T-cell (primary cell): ENCODE measurements around the gene MBD4. TPM values are rescaled to one million over a fixed set of nuclear protein-coding genes. Genes with fewer than 3 reads are reported as not detected.

Experiments
- ATAC-seq, 4 experiments: fragments of 200-7000 bp in 3 of 4; fragments of 150-1000 bp in 1 of 4; cut with Tn5 transposase; replicated peaks in 1 of 4; 1 replicate in 3 of 4; 2 replicates in 1 of 4; pipeline ENCODE4 v1.10.0; 2021; ENCODE audit warnings: moderate library complexity in 3 of 4, mild to moderate bottlenecking in 2 of 4, moderate number of reproducible peaks in 1 of 4
- CTCF ChIA-PET, 2 donors: fragments of 300-600 bp; sonication (Branson Sonifier 250); formaldehyde crosslinking; loops; one replicate each; lab custom pipeline; 2022; ENCODE audit warnings: antibody characterized with exemption in 2 of 2; lab: Charles Lee
- POLR2A ChIA-PET, 2 donors: fragments of 300-600 bp; sonication (Branson Sonifier 250); formaldehyde crosslinking; loops; one replicate each; lab custom pipeline; 2022; ENCODE audit warnings: antibody characterized with exemption in 2 of 2; lab: Charles Lee
- DNase-seq, 35 experiments: peaks; one replicate each; pipeline versions ENCODE4 v3.0.0 to v3.0.0-alpha.2; 2013 to 2023
- H3K27ac ChIP-seq: one replicate; pipeline ENCODE4 v1.5.1; 2013; ENCODE audit warnings: low read length
- H3K27me3 ChIP-seq, 2 experiments: replicated peaks in 1 of 2; 1 replicate in 1 of 2; 2 replicates in 1 of 2; pipeline versions ENCODE4 v1.6.1 to v1.7.0; 2013; ENCODE audit warnings: low read length in 1 of 2, mixed read lengths in 1 of 2; ENCODE audit not compliant: control insufficient read depth in 2 of 2, insufficient read depth in 2 of 2; ENCODE audit errors: extremely low read depth in 1 of 2
- H3K36me3 ChIP-seq, 2 donors: 1 replicate in 1 of 2; 2 replicates in 1 of 2; pipeline versions ENCODE4 v1.6.1 to v1.7.0; 2013; ENCODE audit warnings: low read length in 1 of 2; ENCODE audit not compliant: control insufficient read depth in 2 of 2, insufficient read depth in 1 of 2; ENCODE audit errors: extremely low read depth in 1 of 2
- H3K4me1 ChIP-seq, 2 experiments: 1 replicate in 1 of 2; 2 replicates in 1 of 2; pipeline versions ENCODE4 v1.6.1 to v1.7.0; 2013; ENCODE audit warnings: low read length in 2 of 2, mixed read lengths in 1 of 2; ENCODE audit not compliant: insufficient read depth in 2 of 2, control insufficient read depth in 1 of 2; ENCODE audit errors: extremely low read depth in 1 of 2
- H3K4me3 ChIP-seq, 2 donors: 1 replicate in 1 of 2; 2 replicates in 1 of 2; pipeline versions ENCODE4 v1.5.1 to v1.7.0; 2013; ENCODE audit warnings: mild to moderate bottlenecking in 2 of 2, low read length in 1 of 2, moderate library complexity in 1 of 2; ENCODE audit not compliant: control insufficient read depth in 1 of 2; ENCODE audit errors: extremely low read depth in 1 of 2
- H3K9me3 ChIP-seq: 2 replicates; pipeline ENCODE4 v1.7.0; 2013
- H3K27ac Mint-ChIP-seq, 2 donors: one replicate each; pipeline ENCODE4 v1.8.0; 2020 to 2021; ENCODE audit warnings: mild to moderate bottlenecking in 2 of 2, mixed read lengths in 2 of 2
- H3K27me3 Mint-ChIP-seq, 2 donors: one replicate each; pipeline ENCODE4 v1.8.0; 2021 to 2022; ENCODE audit warnings: mixed read lengths in 2 of 2
- H3K36me3 Mint-ChIP-seq: one replicate; pipeline ENCODE4 v1.8.0; 2021; ENCODE audit warnings: mixed read lengths
- H3K4me1 Mint-ChIP-seq, 3 donors: one replicate each; pipeline ENCODE4 v1.8.0; 2020 to 2022; ENCODE audit warnings: mixed read lengths in 3 of 3, mild to moderate bottlenecking in 1 of 3
- H3K4me3 Mint-ChIP-seq, 3 donors: one replicate each; pipeline ENCODE4 v1.8.0; 2020 to 2022; ENCODE audit warnings: mild to moderate bottlenecking in 3 of 3, mixed read lengths in 3 of 3, moderate library complexity in 3 of 3
- H3K9me3 Mint-ChIP-seq, 3 donors: one replicate each; pipeline ENCODE4 v1.8.0; 2020 to 2022; ENCODE audit warnings: mixed read lengths in 3 of 3
- WGBS: methylation state at CpG from one replicate; pipeline ENCODE4 v1.1.5; 2013; ENCODE audit warnings: missing lambda C conversion rate; ENCODE audit not compliant: insufficient coverage; 5-methylcytosine and 5-hydroxymethylcytosine counted together
- total RNA-seq, 35 experiments: library from RNA in 6 of 35; stranded (reverse) in 6 of 35; fragments of 120-200 nt in 1 of 35; gene quantifications; one replicate each; pipeline versions ENCODE4 v1.2.1 to v1.2.4 and lab custom pipeline; 2013 to 2026

MBD4 gene
- total RNA-seq, 5 donors from 2014 or later (not counting 1 experiment from before 2014, with no cell fraction given) = 43.1 to 59.4 (median 45.2) TPM

DNA sequence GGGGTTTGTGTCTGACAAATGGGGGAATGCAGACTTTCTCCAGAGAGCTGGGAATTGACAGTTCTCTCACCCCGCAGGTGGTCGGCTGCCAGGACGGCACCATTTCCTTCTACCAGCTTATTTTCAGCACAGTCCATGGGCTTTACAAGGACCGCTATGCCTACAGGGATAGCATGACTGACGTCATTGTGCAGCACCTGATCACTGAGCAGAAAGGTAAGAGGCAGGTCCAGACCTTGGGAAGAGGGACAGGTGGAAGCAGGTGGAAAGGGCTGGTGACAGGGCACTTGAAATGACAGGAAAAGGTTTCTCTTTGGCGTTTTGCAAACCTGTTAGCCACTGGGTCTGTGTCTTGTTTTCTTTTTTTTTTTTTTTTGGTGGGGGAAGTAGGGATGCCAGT lies 36.8 kb upstream of the MBD4 start:
- no peaks in the 10 kb centered on the region for H3K9me3 ChIP-seq
- H3K27ac ChIP-seq = no peak overlapping the region
- DNase-seq (no peak), ATAC-seq (no peak)
- ChIA-PET POLR2A (no interaction called here), CTCF (no interaction called here)
- no peaks in the 10 kb centered on the region for H3K27me3 Mint-ChIP-seq
- H3K4me1 ChIP-seq = peaks cover 1 to 5% of the 10 kb centered on the region in 2 experiments
- peaks cover 41% of the 10 kb centered on the region for H3K36me3 Mint-ChIP-seq
- H3K4me1 Mint-ChIP-seq = peaks cover 4 to 9% (median 6%) of the 10 kb centered on the region in 3 donors
- WGBS = 92% methylated on average over 5 of the region's 6 CpGs
- H3K27me3 ChIP-seq = no peaks in the 10 kb centered on the region
- H3K9me3 Mint-ChIP-seq = no peaks in the 10 kb centered on the region
- H3K27ac Mint-ChIP-seq = no peak overlapping the region
- H3K36me3 ChIP-seq = peaks cover 0 to 20% of the 10 kb centered on the region in 2 donors
- no peak overlapping the region for H3K4me3 ChIP-seq
- no peak overlapping the region for H3K4me3 Mint-ChIP-seq

DNA sequence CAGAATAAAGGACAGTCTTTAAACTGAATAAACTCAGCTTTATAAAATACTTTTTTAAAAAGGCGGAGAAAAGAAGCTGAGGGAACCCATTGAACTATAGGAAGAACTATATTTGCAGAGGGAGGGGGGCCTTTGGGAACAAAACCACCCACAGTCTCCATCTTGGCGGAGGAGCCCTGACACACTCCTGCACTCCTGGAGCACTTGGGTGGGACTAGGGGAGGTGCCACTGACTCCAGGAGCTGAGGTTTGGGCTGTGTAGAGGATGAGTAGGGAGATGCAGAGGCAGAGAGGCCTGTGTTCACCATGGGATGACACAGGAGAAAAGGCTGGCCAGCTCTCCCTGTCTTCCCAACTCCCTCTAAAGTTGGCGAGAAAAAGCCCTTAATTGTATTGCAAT lies 36.1 kb upstream of the MBD4 start:
- DNase-seq = no peak
- H3K27me3 ChIP-seq = no peaks in the 10 kb centered on the region
- POLR2A ChIA-PET = interaction anchor here in 1 of 2 donors (0.7 kb wide), 1 partner anchor 21 kb away, joined by 3 read pairs; no protein-coding TSS in a partner anchor
- no peak for ATAC-seq
- Mint-ChIP-seq H3K9me3 (no peaks in the 10 kb centered on the region), H3K27ac (no peak overlapping the region), H3K4me1 (peaks cover 0 to 4% (median 0%) of the 10 kb centered on the region in 3 donors), H3K27me3 (no peaks in the 10 kb centered on the region), H3K36me3 (peaks cover 48% of the 10 kb centered on the region), H3K4me3 (no peak overlapping the region)
- H3K27ac ChIP-seq = no peak overlapping the region
- H3K36me3 ChIP-seq = peaks cover 0 to 20% of the 10 kb centered on the region in 2 donors
- CTCF ChIA-PET = no interaction called here
- H3K9me3 ChIP-seq = no peaks in the 10 kb centered on the region
- no CpG with 5 or more reads among the region's 3 CpGs for WGBS
- no peaks in the 10 kb centered on the region for H3K4me1 ChIP-seq
- H3K4me3 ChIP-seq = no peak overlapping the region

DNA sequence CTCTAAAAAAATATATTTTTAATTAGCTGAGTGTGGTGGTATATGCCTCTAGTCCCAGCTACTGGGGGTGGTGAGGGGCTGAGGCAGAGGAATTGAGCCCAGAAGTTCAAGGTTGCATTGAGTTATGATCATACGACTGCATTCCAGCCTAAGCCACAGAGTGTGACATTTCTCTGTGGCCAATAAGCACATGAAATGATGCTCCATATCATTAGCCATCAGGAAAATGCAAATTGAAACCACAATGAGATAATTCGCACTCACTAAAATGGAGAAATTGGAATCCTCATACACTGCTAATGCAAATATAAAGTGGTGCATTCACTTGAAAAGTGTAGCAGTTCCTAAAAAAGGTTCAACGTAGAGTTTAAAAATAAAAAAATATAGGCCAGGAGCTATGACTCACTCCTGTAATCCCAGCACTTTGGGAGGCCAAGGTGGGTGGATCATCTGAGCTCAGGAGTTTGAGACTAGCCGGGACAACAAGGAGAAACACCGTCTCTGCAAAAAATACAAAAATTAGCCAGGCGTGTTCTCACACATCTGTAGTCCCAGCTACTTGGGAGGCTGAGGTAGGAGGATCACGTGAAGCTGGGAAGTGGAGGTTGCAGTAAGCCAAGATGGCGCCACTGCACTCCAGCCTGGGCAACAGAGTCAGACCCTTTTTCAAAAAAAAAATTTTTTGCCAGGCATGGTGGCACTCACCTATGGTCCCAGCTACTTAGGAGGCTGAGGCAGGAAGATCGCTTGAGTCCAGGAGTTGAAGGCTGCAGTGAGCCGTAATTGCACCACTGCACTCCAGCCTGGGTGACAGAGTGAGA lies 35.4 kb upstream of the MBD4 start:
- no peak overlapping the region for H3K27ac Mint-ChIP-seq
- no peaks in the 10 kb centered on the region for H3K27me3 Mint-ChIP-seq
- DNase-seq (no peak), ATAC-seq (no peak)
- no peak overlapping the region for H3K4me3 Mint-ChIP-seq
- Histone ChIP-seq H3K27ac (no peak overlapping the region), H3K4me3 (no peak overlapping the region), H3K36me3 (peaks cover 0 to 18% of the 10 kb centered on the region in 2 donors), H3K27me3 (no peaks in the 10 kb centered on the region), H3K9me3 (no peaks in the 10 kb centered on the region), H3K4me1 (no peaks in the 10 kb centered on the region)
- CTCF ChIA-PET = no interaction called here
- H3K4me1 Mint-ChIP-seq = no peaks in the 10 kb centered on the region
- H3K9me3 Mint-ChIP-seq = no peaks in the 10 kb centered on the region
- 100% methylated on average over 7 of the region's 10 CpGs for WGBS
- POLR2A ChIA-PET = interaction anchor here in 1 of 2 donors (0.7 kb wide), 1 partner anchor 22 kb away, joined by 3 read pairs; no protein-coding TSS in a partner anchor
- H3K36me3 Mint-ChIP-seq = peaks cover 46% of the 10 kb centered on the region

DNA sequence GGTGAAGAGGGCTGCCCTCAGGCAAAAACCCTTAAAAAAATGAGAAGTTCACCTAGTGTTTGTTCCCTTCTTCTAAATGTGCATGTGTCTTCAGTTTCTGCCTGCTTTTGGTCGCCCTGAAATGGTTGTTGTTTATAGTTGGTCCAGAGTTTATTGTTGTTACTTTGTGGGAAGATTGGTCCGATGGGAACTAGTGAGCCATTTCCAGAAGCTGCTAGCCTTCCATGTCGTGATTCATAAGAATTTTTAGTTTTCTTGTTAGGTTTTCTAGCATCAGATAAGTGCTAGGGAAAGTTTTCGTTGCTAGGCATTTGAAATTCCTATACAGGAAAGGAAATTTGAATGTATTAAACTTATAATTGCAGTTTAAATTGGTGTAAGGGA lies 34.0 kb upstream of the MBD4 start:
- CTCF ChIA-PET = no interaction called here
- no peak overlapping the region for H3K27ac ChIP-seq

DNA sequence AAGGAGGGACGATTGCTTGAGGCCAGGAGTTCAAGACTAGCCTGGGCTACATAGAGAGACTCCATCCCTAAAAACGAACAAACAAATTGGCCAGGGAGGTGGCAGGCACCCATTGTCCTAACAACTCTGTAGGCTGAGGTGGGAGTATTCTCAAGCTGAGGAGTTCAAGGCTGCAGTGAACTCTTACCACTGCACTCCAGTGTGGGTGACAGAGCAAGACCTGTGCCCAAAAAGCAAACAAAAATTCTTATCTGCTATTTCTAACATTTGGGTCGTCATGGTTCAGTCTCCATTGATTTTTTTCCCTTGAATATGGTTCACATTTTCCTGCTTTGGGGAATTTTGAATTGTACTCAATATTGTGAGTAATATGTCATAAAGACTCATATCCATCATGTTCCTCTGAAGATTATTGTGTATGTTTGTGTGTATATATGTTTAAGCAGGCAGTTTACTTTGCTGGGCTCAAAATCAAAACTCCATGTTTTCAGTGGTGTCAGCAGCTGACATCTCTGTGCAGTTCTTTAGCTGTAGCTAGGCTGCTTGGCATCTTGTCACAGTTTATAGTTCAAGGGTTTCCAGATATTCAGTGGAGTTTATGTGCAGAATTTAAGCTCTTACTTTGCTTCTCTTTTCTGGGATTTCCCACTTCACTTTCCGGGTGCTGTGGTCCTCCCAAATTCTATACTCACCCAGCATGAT lies 33.5 kb upstream of the MBD4 start:
- Mint-ChIP-seq H3K36me3 (peaks cover 41% of the 10 kb centered on the region), H3K4me3 (no peak overlapping the region), H3K9me3 (no peaks in the 10 kb centered on the region), H3K4me1 (peaks cover 5 to 12% (median 8%) of the 10 kb centered on the region in 3 donors), H3K27me3 (no peaks in the 10 kb centered on the region), H3K27ac (no peak overlapping the region)
- CTCF ChIA-PET = no interaction called here
- Histone ChIP-seq H3K9me3 (no peaks in the 10 kb centered on the region), H3K27me3 (no peaks in the 10 kb centered on the region), H3K4me3 (no peak overlapping the region), H3K36me3 (peaks cover 0 to 16% of the 10 kb centered on the region in 2 donors), H3K27ac (no peak overlapping the region), H3K4me1 (peaks cover 0 to 4% of the 10 kb centered on the region in 2 experiments)
- no peak for DNase-seq
- POLR2A ChIA-PET = interaction anchor here in 1 of 2 donors (0.5 kb wide), 1 partner anchor 1678 kb away, joined by 3 read pairs; no protein-coding TSS in a partner anchor
- no CpG with 5 or more reads among the region's 4 CpGs for WGBS
- no peak for ATAC-seq

More for the DNA sequence above, 34.0 kb upstream of the MBD4 start:
- Mint-ChIP-seq H3K27me3 (no peaks in the 10 kb centered on the region), H3K27ac (no peak overlapping the region), H3K4me1 (peaks cover 5 to 12% (median 8%) of the 10 kb centered on the region in 3 donors), H3K9me3 (no peaks in the 10 kb centered on the region), H3K36me3 (peaks cover 41% of the 10 kb centered on the region), H3K4me3 (no peak overlapping the region)
- WGBS = 100% methylated on average over 2 of the region's 4 CpGs
- H3K9me3 ChIP-seq = no peaks in the 10 kb centered on the region
- H3K36me3 ChIP-seq = peaks cover 0 to 18% of the 10 kb centered on the region in 2 donors
- ATAC-seq (no peak), DNase-seq (no peak)
- peaks cover 0 to 3% of the 10 kb centered on the region in 2 experiments for H3K4me1 ChIP-seq
- no peaks in the 10 kb centered on the region for H3K27me3 ChIP-seq
- POLR2A ChIA-PET = interaction anchor here in 1 of 2 donors (0.5 kb wide), 1 partner anchor 1678 kb away, joined by 3 read pairs; no protein-coding TSS in a partner anchor
- no peak overlapping the region for H3K4me3 ChIP-seq

DNA sequence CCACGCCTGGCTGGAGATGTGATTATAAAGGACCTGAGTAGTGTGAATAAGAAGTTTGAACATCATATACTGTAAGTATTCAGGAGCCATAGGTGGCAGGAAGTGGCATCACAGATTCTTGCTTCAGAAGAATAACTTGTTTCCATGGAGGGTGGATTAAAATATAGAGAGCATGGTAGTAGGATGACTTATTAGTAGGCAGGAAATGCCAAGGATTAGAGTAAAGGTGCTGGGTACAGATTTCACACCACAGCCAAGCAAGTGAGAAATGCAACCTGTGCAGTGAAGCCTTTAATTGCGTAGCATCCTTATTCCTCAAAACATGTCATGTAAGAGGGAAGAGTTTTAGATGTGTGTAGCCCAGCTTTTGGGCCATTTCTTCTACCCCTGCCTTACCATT lies 31.1 kb upstream of the MBD4 start:
- H3K27me3 Mint-ChIP-seq = no peaks in the 10 kb centered on the region
- H3K9me3 Mint-ChIP-seq = no peaks in the 10 kb centered on the region
- Histone ChIP-seq H3K9me3 (no peaks in the 10 kb centered on the region), H3K4me1 (peaks cover 0 to 4% of the 10 kb centered on the region in 2 experiments), H3K4me3 (no peak overlapping the region), H3K27ac (no peak overlapping the region), H3K36me3 (peaks cover 0 to 5% of the 10 kb centered on the region in 2 donors), H3K27me3 (no peaks in the 10 kb centered on the region)
- no peak overlapping the region for H3K4me3 Mint-ChIP-seq
- no peak overlapping the region for H3K27ac Mint-ChIP-seq
- H3K4me1 Mint-ChIP-seq = peaks cover 5 to 12% (median 8%) of the 10 kb centered on the region in 3 donors
- CTCF ChIA-PET = no interaction called here
- WGBS = no CpG with 5 or more reads among the region's 2 CpGs
- H3K36me3 Mint-ChIP-seq = peaks cover 26% of the 10 kb centered on the region
- no peak for DNase-seq
- POLR2A ChIA-PET = no interaction called here
- no peak for ATAC-seq
